ENCODE results near the gene TRAFD1.
A peak's percentile ranks its signal among the peaks of the same experiment; 100 is the strongest.
"Not testable (repeated sequence)": the region's sequence is repeated elsewhere in the genome, so short reads cannot be mapped to it uniquely, and the experiment has no call there.

Gene TRAFD1

GRCh38 chr12:112125250-112125999, at the start of gene TRAFD1:
TSS of gene TRAFD1 (plus strand) at chr12:112125560. CDS start at chr12:112130523, 4,963 bp downstream.
- DNase-seq, result peak; percentile 99

DNA sequence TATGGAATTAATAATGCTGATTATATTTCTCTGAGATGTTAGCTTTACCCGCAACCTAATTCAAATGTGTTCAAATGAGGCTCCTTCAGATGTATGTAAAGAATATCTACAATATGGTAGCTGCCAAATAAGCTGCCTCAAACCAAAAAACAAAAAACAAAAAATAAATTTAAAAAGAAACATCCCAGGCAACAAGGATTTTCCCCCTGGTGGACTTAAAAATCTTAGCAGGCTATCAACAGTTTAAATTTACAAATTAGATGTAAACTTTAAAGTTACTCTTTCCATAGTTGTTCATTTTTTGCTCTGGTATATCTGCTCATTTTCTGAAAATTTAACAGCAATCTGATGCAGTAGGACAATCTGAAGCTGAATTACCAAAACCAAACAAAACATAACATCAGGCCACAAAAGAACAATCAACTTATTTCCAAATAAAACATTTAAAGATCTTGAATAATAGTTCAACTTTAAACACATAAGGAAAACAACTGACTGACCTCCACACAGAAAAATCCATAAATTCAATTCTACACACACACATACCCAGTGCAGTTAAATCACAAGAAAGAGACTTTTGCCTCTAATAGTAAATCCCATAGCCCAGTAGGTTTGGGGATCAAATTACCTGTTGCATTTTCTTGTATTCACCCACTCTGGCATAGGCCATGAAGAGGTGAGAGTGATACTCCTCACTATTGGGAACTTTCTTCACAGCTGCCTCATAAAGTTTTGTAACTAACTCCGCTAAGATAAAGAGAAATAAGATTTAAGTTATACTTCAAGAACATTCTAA, 38.1 kb upstream of the TRAFD1 start:
- no peak for DNase-seq

DNA sequence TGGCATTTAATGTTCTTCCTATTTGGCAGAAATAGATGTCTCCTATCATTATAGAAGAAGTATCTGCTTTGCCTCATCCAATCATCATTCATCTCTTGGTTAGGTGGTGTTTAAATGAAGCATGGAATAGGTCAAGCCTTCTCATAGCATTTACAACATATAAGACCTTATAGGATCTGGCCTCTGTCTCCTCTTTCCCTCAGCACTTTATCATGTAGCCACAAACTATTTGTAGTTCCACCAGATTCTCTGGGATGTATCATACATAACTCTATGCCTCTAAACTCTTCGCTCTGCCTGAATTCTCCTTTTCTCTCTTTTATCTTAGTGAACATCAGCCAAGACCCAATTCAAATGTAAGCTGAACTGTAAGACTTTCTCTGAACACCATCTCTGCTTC, 37.5 kb upstream of the TRAFD1 start:
- DNase-seq, result no peak

DNA sequence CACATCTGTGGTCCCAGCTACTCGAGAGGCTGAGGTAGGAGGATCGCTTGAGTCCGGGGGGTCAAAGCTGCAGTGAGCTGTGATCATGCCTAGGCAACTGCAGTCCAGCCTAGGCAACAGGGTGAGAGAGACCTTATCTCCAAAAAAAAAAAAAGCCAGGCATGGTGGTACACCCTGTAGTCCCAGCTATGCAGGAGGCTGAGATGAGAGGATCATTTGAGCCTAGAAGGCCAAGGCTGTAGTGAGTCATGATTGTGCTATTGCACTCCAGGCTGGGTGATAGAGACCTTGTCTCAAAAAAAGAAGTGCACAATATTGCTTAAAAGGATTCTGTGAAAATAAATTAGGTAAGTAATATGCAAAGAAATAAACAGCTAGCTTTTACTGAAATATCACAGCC, 33.8 kb upstream of the TRAFD1 start:
- no peak for DNase-seq

DNA sequence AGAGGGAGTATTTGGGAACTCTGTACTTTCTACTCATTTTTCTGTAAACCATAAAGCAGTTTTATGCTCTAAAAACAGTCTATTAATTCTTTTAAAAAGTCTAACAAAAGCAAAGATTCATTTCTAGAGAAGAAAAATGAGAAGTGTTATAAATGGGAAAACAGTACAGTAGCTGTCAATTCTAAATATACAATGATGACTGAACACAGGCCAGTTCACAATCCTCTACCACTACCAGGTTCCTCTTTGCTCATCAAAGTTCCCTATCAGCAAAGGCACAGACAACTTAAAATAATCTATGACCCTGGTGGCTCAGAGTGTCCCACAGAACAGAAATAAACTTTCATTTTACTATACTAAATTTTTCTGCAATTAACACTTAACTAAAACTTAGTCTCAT, 29.3 kb upstream of the TRAFD1 start:
- DNase-seq, result no peak

DNA sequence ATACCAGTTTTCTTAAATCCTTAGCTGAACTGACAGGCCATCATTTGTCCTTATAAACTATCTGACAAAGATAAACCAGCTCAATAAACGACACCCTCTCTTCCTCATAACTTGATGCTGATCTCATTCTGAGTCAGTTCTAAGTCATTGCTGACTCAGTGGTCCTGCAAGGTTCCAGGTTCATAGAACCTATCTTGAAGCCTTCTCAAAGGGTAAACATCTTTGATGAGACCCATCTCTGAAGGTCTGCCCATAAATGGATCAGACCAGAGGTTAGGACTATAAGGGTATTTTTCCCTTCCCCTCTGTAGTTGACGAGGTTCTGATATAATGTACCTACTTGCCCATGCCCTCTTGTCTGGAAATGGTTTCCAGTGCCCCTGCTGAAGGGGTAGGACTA, 28.7 kb upstream of the TRAFD1 start:
- no peak for DNase-seq

- no peak for DNase-seq
Measured at GRCh38 chr12:112097641-112098040, 27.7 kb upstream of the TRAFD1 start.

- DNase-seq, result not testable (repeated sequence)
Measured at GRCh38 chr12:112100500-112100899, 24.9 kb upstream of the TRAFD1 start.

GRCh38 chr12:112102127-112102526, 23.2 kb upstream of the TRAFD1 start:
- no peak for DNase-seq

GRCh38 chr12:112102746-112103145, 22.6 kb upstream of the TRAFD1 start:
- not testable (repeated sequence) for DNase-seq

- DNase-seq, result no peak
Measured at GRCh38 chr12:112103758-112104503, 21.4 kb upstream of the TRAFD1 start.

- DNase-seq, result no peak
Measured at GRCh38 chr12:112105891-112106290, 19.5 kb upstream of the TRAFD1 start.

- DNase-seq, result no peak
Measured at GRCh38 chr12:112107306-112108201, 17.8 kb upstream of the TRAFD1 start.

DNA sequence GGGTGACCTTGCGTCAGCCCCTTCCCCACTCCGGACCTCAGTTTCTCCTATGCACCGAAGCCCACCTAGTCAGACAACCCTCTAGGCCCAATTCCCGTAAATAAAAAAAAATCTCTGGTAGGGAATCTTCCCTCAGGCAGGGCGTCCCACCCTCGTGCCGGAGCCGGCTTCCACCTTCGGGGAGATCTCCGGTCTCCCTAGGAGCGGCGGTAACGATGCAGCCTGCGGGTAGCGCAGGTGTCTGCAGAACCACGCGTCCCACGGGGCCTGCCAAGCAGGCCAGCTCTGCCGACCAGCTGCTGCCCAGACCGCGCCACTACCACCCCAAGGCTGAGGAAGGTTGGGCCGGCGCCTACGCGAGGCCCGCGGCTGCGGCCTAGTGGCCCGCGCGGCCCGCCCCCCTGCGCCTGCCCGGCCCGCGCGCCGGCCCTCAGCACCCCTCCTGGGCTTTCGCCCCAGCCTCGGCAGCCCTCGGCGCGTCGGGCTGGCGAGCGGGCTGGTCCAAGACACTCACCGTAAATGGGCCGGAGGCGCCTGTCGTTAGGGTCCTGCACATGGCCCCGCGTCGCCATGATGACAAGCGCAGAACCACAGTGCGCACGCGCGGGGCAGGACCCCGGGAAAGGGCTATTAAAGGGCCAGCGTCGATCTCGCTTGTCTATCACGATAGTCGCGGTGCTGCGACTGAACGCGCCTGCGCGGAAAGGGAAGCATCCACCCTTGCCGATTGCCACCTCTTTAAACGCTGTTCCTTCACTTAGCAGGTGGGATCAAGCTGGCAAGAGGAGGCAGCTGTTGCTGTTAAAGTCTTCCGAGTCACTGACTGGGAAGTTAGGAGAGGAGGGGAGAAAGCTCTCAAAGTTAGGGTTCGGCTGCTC, 16.9 kb upstream of the TRAFD1 start, which contains the start of gene NAA25:
TSS of gene NAA25 (minus strand) at position 582 of the 878 bp plus-strand sequence. CDS start at position 572, 10 bp downstream.
- DNase-seq, result peak; percentile 97

- not testable (repeated sequence) for DNase-seq
Measured at GRCh38 chr12:112110787-112111662, 14.3 kb upstream of the TRAFD1 start.

DNA sequence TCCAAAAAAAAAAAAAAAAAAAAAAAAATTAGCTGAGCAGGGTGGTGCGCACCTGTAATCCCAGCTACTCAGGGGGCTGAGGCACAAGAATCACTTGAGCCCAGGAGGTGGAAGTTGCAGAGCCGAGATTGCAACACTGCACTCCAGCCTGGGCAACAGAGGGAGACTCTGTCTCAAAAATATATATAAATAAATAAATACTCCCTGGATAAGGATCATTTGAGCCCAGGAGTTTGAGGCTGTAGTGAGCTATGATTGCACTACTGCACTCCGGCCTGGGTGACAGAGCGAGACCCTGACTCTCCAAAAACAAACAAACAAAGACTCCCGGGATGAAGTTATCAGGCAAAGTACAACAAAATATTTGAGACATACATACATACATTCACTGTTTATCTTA, 13.4 kb upstream of the TRAFD1 start:
- no peak for DNase-seq

GRCh38 chr12:112112409-112113133, 12.8 kb upstream of the TRAFD1 start:
- no peak for DNase-seq

DNA sequence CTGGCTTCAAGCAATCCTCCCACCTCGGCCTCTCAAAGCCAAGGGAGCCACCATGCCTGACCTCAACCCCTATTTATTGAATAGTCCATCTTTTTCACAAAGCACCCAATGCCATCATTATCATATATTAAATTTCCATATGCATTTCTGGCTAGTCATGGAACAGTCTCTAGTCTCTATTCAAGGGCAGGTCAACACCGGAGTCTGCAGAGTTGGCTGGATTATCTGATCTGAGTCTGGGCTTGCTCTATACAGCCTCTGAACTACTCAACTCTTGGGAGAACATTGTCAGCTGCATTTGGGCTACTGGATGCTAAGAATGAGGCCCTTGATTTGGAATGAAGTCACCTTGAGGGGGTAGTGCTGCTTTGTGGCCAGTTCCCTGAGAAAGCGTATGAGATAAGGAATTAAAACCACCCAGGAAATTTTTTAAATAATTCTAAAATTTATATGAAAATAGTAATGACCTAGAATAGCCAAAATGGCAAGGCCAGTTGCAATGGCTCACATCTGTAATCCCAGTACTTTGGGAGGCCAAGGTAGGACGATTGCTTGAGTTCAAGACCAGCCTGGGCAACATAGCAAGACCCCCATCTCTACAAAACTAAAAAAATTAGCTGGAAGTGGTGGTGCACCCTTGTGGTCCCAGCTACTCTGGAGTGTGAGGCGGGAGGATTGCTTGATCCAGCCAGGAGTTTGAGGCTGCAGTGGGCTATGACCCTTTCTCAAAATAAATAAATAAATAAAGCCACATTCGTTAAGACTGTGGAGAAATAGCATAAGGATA, 9.9 kb upstream of the TRAFD1 start:
- no peak for DNase-seq

All from eye (tissue), 1 donor.